ENCODE data around the gene SNRNP25. TPM values are rescaled to one million over a fixed set of nuclear protein-coding genes. Genes with fewer than 3 reads are reported as not detected.

The SNRNP25 gene
- total RNA-seq, 1 donor, result 15.8 TPM

DNA sequence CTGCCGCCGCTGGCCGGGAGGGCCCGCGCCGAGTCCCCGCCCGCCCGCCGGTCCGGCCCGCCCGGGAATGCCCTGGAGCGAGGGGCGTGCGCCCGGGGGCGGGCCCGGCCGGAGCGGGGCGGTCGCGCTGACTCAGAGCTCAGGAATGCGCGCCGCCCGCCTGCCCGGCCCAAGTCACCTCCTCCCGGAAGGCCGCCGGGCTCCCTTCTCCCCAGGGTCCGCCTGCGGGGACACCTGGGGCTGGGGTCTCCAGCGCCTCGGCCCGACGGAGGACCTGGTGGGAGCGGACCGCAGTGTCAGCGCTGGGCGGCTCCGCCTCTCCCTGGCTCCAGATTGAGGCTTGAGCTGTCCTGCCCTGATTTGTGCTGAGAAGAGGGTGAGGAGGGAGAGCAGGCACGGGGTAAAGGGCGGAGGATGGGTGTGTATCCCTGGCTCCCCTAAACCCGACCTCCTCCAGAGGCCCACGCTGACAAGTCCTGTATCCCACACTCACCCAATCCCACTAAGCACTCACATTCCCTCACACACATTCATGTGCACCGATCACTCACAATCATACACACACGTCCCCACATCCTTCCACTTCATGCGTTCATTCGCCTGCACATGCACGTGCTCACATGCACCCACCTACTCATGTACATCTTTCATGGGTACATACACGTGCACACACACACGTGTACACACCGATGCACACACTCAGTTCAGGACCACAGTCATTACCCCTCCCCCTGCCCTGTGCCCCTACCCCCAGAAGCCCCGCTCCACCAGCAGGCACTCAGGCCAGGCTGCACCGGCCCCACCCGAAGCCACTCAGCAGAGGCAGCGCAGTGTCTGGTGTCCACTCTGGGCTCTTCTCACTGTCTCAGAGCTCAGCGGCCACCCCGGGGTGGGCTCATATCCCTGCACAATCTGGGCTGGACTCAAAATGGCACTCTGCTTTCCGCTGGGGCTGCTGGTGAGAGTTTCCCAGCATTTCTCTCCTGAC is 19.2 kb downstream of the SNRNP25 start, which contains the start of gene RHBDF1:
TSS of gene RHBDF1 (minus strand) at position 71 of the 988 bp plus-strand sequence. CDS start 7,616 bp downstream, outside the sequence.
- H3K4me3 ChIP-seq (ENCODE audit: low read depth, low read length), result peak within 1 kb of the TSS; percentile 68
- peak; percentile 42 for DNase-seq (ENCODE audit: low read depth)
- no peak for TF ChIP-seq CTCF (IDR thresholded peaks at IDR 0.05; ENCODE audit: insufficient read depth, low read length)

DNA sequence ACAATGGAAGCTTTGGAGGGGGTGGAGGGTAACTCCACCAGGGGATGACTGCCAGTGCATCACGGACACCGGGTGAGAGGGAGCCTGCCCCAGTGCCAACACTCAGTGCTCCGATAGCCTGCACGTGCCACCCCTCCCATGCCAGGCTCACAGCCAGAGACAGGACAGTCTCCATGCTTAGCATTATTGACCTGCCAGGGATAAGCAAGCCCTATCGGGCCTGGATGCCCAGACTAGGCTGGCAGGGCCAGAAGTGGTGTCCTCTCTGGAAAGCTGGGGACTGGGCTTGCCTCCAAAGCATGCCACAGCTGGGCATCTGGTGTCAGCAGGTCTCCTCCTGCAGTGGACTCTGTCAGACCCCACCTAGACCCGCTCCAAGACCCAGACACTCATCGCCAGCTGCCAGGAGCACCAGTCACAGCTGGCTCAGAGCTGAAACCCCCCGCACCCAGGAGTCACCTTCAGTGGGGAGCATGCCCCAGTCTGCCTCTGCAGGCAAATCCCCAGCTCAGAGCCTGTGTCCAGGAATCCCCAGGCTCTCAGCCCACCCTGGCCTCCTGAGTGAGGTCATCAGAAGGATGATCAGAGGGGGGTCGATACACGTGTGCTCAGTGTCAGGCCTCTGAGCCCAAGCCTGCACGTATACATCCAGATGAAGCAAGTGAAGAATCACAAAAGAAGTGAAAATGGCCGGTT is 20.6 kb downstream of the SNRNP25 start:
- H3K4me3 ChIP-seq (ENCODE audit: low read depth, low read length), result no peak overlapping the region
- TF ChIP-seq CTCF (IDR thresholded peaks at IDR 0.05; ENCODE audit: insufficient read depth, low read length), result no peak
- DNase-seq (ENCODE audit: low read depth), result no peak

DNA sequence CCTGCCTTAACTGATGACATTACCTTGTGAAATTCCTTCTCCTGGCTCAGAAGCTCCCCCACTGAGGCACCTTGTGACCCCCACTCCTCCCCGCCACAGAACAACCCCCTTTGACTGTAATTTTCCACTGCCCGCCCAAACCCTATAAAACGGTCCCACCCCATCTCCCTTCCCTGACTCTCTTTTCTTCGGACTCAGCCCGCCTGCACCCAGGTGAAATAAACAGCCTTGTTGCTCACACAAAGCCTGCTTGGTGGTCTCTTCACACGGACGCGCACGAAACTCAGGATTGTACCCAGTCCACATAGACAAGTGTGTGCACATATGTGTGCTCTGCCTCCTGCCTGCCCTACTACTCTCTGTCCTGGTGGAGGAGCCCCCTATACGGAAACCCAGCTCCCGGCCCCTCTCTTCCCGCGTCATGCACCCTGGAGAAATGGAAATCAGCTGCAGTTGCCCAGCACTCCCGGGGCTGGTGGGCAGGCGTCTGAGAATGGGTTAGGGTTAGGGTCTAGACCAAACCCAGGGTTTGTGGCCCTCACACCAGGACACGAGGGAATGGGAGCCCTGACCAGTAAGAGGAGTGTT is 21.2 kb downstream of the SNRNP25 start:
- no peak overlapping the region for H3K4me3 ChIP-seq (ENCODE audit: low read depth, low read length)
- TF ChIP-seq CTCF (IDR thresholded peaks at IDR 0.05; ENCODE audit: insufficient read depth, low read length), result no peak
- no peak for DNase-seq (ENCODE audit: low read depth)

DNA sequence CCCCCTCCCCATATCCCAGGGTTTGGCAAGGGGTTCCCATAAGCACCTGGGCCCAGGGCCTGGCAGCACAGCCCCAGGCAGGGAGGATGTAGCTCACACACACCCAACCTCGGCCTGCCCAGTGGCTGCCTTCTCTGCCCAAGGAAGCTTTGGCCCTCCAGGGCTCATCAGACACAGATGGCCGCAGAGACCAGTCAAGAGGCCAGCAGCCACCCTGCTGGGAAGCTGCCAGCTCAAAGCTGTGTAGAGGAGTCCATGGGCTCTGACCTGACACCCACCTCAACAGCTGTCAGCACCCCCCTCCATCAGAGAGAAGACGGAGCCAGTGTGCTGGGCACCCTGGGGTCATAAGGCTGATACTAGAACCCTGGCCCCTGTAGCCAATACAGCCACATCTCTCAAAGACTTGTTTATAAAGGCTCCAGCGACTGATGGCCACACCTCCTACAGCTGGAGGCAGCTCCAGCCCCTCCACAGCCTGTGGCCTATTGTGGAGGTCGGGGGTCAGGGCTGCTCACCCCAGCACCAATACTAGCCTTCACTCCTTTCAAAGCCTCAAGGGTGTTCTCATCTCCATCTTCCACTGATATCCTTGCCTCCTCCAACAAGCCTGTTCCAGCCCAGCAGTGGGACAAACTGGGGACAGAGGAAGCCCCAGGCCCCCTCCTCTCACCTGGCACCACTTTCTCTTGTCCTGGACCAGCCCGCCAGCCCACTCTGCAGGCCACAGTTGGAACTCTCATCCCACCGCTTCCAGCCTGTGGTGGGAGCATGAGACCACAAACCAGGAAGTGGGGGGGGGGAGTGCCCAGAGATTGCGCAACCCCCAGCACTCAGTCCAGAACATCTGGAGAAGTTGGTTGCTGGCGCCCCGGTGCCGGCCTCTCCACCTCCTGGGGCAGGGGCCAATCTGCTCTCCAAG is 22.2 kb downstream of the SNRNP25 start:
- DNase-seq (ENCODE audit: low read depth), result peak; percentile 91
- H3K4me3 ChIP-seq (ENCODE audit: low read depth, low read length), result peak overlapping the region; percentile 39
- TF ChIP-seq CTCF (IDR thresholded peaks at IDR 0.05; ENCODE audit: insufficient read depth, low read length), result peak; percentile 59

DNA sequence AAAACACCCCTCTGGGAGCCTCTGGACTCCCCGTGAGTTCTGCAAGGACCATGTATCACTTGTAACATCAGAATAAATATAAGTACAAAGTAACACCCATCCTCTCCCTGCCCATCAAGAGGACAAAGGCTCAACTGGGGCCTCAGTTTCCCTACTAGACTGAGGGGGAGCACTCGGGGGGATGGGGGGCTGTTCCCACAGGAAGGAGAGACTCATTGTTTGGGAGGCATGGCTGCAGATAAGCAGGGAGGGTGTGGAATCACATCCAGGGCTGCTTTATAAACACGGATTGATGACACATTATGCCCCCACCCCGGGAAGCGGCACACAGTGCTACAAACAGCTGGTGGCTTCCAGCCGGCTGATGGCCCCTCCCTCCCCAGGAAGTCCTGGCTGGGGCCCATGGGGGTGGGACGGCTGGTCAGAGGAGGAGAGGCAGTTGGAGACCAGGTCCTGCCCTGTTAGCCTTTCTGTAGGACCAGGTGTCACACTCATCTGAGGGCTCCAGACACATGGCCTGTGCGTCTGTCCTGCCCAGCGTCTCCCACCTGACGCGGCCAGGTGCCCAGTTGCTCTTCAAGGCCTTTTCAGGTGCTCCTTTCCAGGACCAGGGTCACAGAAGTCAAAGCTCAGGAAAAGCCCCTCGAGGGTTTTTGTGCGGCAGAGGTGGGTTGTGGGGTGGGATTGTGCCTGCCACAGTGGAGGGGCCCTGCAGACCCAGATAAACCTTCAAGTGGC is 23.1 kb downstream of the SNRNP25 start:
- peak; percentile 94 for DNase-seq (ENCODE audit: low read depth)
- peak overlapping the region; percentile 80 for H3K4me3 ChIP-seq (ENCODE audit: low read depth, low read length)
- TF ChIP-seq CTCF (IDR thresholded peaks at IDR 0.05; ENCODE audit: insufficient read depth, low read length), result no peak
